MM.1S (cell line): ENCODE results near the gene FREY1.

Source experiments
- DNase-seq: peaks from one replicate; pipeline ENCODE4 v3.0.0-alpha.2; 2015
- H2AFZ ChIP-seq: fragments of 300-600 bp; sonication (generic); 2 replicates; pipeline ENCODE4 v1.6.0; 2016; ENCODE audit warnings: antibody characterized with exemption, low read length
- H3F3A ChIP-seq: fragments of 300-600 bp; sonication (generic); 2 replicates; pipeline ENCODE4 v1.6.1; 2016; ENCODE audit warnings: mild to moderate bottlenecking, antibody characterized with exemption, low read length, moderate library complexity, mixed read lengths; ENCODE audit not compliant: insufficient read depth
- H3K27ac ChIP-seq: fragments of 300-600 bp; sonication (generic); 2 replicates; pipeline ENCODE4 v1.5.1; 2016; ENCODE audit warnings: mild to moderate bottlenecking, low read length
- H3K27me3 ChIP-seq: fragments of 300-600 bp; sonication (generic); replicated peaks from 2 replicates; pipeline ENCODE4 v1.6.0; 2016; ENCODE audit warnings: low read length; ENCODE audit not compliant: insufficient read depth
- H3K36me3 ChIP-seq: fragments of 300-600 bp; sonication (generic); replicated peaks from 2 replicates; pipeline ENCODE4 v1.6.1; 2016; ENCODE audit warnings: mild to moderate bottlenecking, low read length, mixed read lengths; ENCODE audit not compliant: insufficient read depth
- H3K4me1 ChIP-seq: fragments of 300-600 bp; sonication (generic); 2 replicates; pipeline ENCODE4 v1.6.1; 2016; ENCODE audit warnings: low read length, mixed read lengths
- H3K4me2 ChIP-seq: fragments of 300-600 bp; sonication (generic); 2 replicates; pipeline ENCODE4 v1.6.0; 2016; ENCODE audit warnings: low read depth, low read length
- H3K4me3 ChIP-seq: fragments of 300-600 bp; sonication (generic); 2 replicates; pipeline ENCODE4 v1.5.1; 2016; ENCODE audit warnings: low read length, mixed read lengths
- H3K79me2 ChIP-seq: fragments of 300-600 bp; sonication (generic); 2 replicates; pipeline ENCODE4 v1.6.1; 2016; ENCODE audit warnings: mixed run types, low read length, mixed read lengths
- H3K9ac ChIP-seq: fragments of 300-600 bp; sonication (generic); 2 replicates; pipeline ENCODE4 v1.6.1; 2016; ENCODE audit warnings: low read length, mixed read lengths
- H3K9me2 ChIP-seq: fragments of 300-600 bp; sonication (generic); replicated peaks from 2 replicates; pipeline ENCODE4 v1.6.1; 2016; ENCODE audit warnings: mild to moderate bottlenecking, low read length, mixed read lengths; ENCODE audit not compliant: insufficient read depth
- H3K9me3 ChIP-seq: fragments of 300-600 bp; sonication (generic); replicated peaks from 2 replicates; pipeline ENCODE4 v1.6.1; 2016; ENCODE audit warnings: mild to moderate bottlenecking, low read length, mixed read lengths; ENCODE audit not compliant: insufficient read depth
- H4K20me1 ChIP-seq: fragments of 300-600 bp; sonication (generic); 2 replicates; pipeline ENCODE4 v1.6.1; 2016; ENCODE audit warnings: mild to moderate bottlenecking, low read length, moderate library complexity, mixed read lengths; ENCODE audit not compliant: insufficient read depth
- CTCF ChIP-seq: fragments of 300-600 bp; sonication (generic); IDR thresholded peaks from 2 replicates; pipeline ENCODE4 v1.5.1; 2016; ENCODE audit warnings: antibody characterized with exemption, low read length, mixed read lengths
- EZH2 ChIP-seq: fragments of 300-600 bp; sonication (generic); optimal IDR thresholded peaks from 2 replicates; pipeline ENCODE3; 2017; ENCODE audit warnings: low read depth, mild to moderate bottlenecking, antibody characterized with exemption, low read length, mixed read lengths
- EZH2phosphoT487 ChIP-seq: fragments of 300-600 bp; sonication (generic); IDR thresholded peaks from 2 replicates; pipeline ENCODE4 v1.6.1; 2018; ENCODE audit warnings: antibody characterized with exemption, low read length

FREY1 gene

GRCh38 chr11:45925550-45925949 lies 18.5 kb upstream of the FREY1 start:
- Histone ChIP-seq H3K4me3 (no peak overlapping the region), H3K27ac (no peak overlapping the region), H4K20me1 (no peaks in the 10 kb centered on the region), H3K9me3 (no peaks in the 10 kb centered on the region), H3K4me2 (no peak overlapping the region), H3K4me1 (peaks cover 17% of the 10 kb centered on the region; the same call in 1 of the 2 replicates), H3K9ac (no peak overlapping the region), H2AFZ (no peak overlapping the region), H3K79me2 (no peaks in the 10 kb centered on the region), H3K27me3 (peaks cover 13% of the 10 kb centered on the region; the same call in 1 of the 2 replicates), H3F3A (peaks cover 12% of the 10 kb centered on the region), H3K9me2 (no peaks in the 10 kb centered on the region), H3K36me3 (no peaks in the 10 kb centered on the region)
- DNase-seq, result no peak
- TF ChIP-seq CTCF (no peak), EZH2 (no peak), EZH2phosphoT487 (no peak)

- DNase-seq, result no peak
- H3K4me2 ChIP-seq, result no peak overlapping the region
These were observed 17.9 kb upstream of the FREY1 start for GRCh38 chr11:45924927-45925326.

GRCh38 chr11:45924036-45924915 lies 17.2 kb upstream of the FREY1 start:
- no peaks in the 10 kb centered on the region for H3K9me2 ChIP-seq
- H4K20me1 ChIP-seq, result no peaks in the 10 kb centered on the region
- no peak overlapping the region for H2AFZ ChIP-seq
- DNase-seq, result no peak
- no peak overlapping the region for H3K27ac ChIP-seq
- H3K36me3 ChIP-seq, result no peaks in the 10 kb centered on the region
- TF ChIP-seq CTCF, result no peak
- no peak for TF ChIP-seq EZH2phosphoT487
- TF ChIP-seq EZH2, result no peak
- peaks cover 8% of the 10 kb centered on the region for H3K4me1 ChIP-seq
- no peak overlapping the region for H3K9ac ChIP-seq
- no peaks in the 10 kb centered on the region for H3K79me2 ChIP-seq
- peaks cover 13% of the 10 kb centered on the region; the same call in 1 of the 2 replicates for H3K27me3 ChIP-seq
- H3K4me3 ChIP-seq, result no peak overlapping the region
- H3K4me2 ChIP-seq, result no peak overlapping the region
- no peaks in the 10 kb centered on the region for H3K9me3 ChIP-seq
- 0 out of 2 replicates have a peak, but pooled peaks cover under 1% of the 10 kb centered on the region for H3F3A ChIP-seq

More at GRCh38 chr11:45924927-45925326, 17.9 kb upstream of the FREY1 start:
- Histone ChIP-seq H3F3A (peaks cover 7% of the 10 kb centered on the region), H3K4me3 (no peak overlapping the region), H3K79me2 (no peaks in the 10 kb centered on the region), H2AFZ (no peak overlapping the region), H3K9me2 (no peaks in the 10 kb centered on the region), H3K4me1 (peaks cover 12% of the 10 kb centered on the region; the same call in 1 of the 2 replicates), H3K27ac (no peak overlapping the region), H3K36me3 (no peaks in the 10 kb centered on the region), H4K20me1 (no peaks in the 10 kb centered on the region), H3K27me3 (peaks cover 13% of the 10 kb centered on the region; the same call in 1 of the 2 replicates), H3K9ac (no peak overlapping the region), H3K9me3 (no peaks in the 10 kb centered on the region)
- TF ChIP-seq EZH2 (no peak), CTCF (no peak), EZH2phosphoT487 (no peak)
